GM21360 (cell line): Measurements from ENCODE around the gene PNN.
A peak's percentile ranks its signal among the peaks of the same experiment; 100 is the strongest.

Experiments used
- ATAC-seq: cut with Tn5 transposase; IDR thresholded peaks from one replicate; pipeline ENCODE4 v1.9.1; 2021; ENCODE audit warnings: mild to moderate bottlenecking, moderate library complexity; ENCODE audit not compliant: unreplicated experiment

Gene PNN

DNA sequence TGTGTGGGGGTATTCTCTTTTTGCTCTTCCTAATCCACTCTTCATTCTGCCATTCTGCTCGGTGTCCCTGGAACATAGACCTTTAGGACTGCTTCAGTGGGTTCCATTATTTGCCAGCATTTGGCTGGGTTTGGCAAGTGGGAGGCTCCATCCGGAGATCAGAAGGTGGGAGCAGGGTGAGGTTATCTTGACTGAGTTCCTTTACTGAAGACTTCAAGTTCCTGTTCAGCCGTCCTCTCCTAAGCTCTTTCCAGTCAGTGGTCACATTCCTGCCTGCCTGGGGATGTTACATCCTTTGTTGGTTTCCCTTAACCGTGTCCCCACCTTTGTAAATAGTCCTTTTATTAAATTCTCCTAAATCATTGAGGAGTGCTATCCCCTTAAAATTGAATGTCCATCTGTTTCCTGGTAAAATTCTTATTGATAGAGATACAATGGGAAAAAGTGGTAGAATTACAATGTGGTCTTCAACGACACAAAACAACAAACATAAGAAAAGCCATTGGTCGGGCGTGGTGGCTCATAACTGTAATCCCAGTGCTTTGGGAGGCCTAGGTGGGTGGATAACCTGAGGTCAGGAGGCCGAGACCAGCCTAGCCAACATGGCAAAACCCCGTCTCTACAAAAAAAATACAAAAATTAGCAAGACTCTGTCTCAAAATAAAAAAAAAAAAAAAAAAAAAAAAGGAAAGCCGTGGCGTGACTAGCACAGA is 53.6 kb downstream of the PNN start:
- ATAC-seq, result no peak

DNA sequence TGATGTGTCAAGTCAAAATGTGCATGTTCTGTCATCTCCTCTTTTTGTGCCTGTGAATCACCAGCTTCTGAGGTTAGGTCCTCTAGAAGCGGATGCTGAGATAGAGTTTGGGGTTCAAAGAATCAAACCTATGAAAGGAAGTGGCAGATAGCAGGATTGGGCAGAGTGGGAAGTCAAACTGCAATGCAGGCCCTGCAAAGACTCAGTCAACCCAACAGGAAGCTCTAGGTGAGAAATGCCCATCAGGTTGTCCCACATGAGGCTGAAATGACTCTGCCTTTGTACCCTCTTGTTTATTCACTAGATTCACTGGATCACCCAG is 54.1 kb downstream of the PNN start:
- no peak for ATAC-seq

DNA sequence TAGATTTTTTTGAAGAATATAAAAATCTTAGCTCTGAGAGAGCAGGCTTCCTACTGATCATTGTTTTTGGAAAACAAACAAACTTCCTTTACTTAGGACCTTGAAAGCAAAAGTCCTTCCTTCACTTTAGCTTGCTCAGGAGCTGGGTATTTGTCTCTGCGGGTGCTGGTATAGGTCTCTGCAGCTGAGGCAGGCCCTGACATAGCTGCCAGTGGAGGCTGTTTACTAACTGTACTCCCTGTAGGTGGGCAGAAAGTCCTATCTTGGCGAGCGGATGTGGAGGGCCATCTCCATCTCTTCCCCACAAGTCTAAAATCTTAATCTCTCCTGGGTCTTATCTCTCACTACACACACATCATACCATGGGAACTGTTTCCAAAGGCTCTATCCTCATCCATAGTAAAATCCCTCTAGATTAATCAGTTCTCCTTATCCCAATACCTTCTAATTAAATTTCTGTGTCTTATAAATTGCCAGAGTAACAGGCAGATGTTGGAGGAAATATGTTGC is 54.6 kb downstream of the PNN start:
- no peak for ATAC-seq

DNA sequence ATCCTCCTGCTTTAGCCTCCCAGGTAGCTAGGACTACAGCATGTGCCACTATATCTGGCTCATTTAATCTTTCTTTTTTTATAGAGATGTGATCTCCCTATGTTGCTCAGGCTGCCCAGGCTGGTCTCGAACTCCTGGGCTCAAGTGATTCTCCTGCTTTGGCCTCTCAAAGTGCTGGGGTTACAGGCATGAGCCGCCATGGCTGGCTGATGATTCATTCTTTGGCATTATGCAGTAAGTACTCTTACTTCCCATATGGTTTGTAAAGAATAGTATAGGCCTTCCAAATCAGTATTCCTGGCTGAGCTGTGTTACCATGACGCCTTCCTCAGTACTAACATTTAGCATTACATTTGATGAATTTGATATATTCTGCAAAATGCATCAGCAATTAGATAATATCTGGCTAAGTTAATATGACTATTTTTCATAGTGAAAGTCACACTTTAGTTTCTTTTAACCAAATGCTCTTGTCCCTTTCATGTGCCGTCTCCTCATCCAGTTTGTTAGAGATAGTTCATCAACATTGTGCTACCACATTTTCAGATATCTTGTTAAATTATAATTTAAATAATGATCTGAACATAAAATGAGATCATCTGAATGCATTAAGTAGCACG is 55.5 kb downstream of the PNN start:
- no peak for ATAC-seq

DNA sequence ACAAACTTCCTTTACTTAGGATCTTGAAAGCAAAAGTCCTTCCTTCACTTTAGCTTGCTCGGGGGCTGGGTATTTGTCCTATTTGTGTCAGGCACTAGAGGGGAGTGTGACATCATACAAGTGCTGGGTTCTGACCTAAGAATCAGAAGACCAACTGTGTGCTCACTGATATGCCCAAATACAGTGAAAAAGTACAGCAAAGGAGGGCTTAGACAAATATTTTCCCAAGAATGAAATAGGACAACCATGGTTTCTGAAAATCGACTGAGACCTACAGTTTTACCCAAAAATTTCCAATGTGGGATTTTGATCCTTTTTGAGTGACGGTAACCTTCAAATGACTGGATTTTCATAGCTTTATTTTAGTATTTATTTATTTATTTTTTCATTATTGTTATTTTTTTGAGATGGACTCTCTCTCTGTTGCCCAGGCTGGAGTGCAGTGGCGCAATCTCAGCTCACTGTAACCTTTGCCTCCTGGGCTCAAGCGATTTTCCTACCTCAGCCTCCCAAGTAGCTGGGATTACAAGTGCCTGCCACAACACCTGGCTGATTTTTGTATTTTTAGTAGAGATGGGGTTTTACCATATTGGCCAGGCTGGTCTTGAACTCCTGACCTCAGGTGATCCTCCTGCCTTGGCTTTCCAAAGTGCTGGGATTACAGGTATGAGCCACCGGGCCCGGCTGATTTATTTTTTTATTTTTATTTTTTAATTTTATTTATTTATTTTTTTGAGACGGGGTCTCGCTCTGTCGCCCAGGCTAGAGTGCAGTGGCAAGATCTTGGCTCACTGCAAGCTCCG is 56.9 kb downstream of the PNN start:
- ATAC-seq, result peak; percentile 81
